DOHH2 (cell line): ENCODE results near the gene TUB.

ENCODE experiments used
- CTCF ChIP-seq: fragments of 200-600 bp; sonication (generic); IDR thresholded peaks from one replicate; pipeline ENCODE4 v1.5.1; 2014; ENCODE audit warnings: antibody characterized with exemption, mild to moderate bottlenecking, low read depth, low read length; ENCODE audit not compliant: poor library complexity, severe bottlenecking
- EZH2phosphoT487 ChIP-seq: fragments of 200-600 bp; sonication (generic); IDR thresholded peaks from 2 replicates; pipeline ENCODE4 v1.6.1; 2017; ENCODE audit warnings: borderline replicate concordance, mild to moderate bottlenecking, antibody characterized with exemption, low read length, moderate library complexity, mixed read lengths

- TF ChIP-seq CTCF (no peak), EZH2phosphoT487 (no peak)
Observed at GRCh38 chr11:8082391-8083087, 1.5 kb downstream of the TUB start.
